SW 1271 (cell line): Measurements from ENCODE around the gene NBPF4.
"Not testable (repeated sequence)": the region's sequence is repeated elsewhere in the genome, so short reads cannot be mapped to it uniquely, and the experiment has no call there.

Experiments
- DNase-seq, 2 experiments: peaks; one replicate each; lab custom pipeline; 2025; lab: John Stamatoyannopoulos, UW

The NBPF4 gene, protein sequence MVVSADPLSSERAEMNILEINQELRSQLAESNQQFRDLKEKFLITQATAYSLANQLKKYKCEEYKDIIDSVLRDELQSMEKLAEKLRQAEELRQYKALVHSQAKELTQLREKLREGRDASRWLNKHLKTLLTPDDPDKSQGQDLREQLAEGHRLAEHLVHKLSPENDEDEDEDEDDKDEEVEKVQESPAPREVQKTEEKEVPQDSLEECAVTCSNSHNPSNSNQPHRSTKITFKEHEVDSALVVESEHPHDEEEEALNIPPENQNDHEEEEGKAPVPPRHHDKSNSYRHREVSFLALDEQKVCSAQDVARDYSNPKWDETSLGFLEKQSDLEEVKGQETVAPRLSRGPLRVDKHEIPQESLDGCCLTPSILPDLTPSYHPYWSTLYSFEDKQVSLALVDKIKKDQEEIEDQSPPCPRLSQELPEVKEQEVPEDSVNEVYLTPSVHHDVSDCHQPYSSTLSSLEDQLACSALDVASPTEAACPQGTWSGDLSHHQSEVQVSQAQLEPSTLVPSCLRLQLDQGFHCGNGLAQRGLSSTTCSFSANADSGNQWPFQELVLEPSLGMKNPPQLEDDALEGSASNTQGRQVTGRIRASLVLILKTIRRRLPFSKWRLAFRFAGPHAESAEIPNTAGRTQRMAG

DNA sequence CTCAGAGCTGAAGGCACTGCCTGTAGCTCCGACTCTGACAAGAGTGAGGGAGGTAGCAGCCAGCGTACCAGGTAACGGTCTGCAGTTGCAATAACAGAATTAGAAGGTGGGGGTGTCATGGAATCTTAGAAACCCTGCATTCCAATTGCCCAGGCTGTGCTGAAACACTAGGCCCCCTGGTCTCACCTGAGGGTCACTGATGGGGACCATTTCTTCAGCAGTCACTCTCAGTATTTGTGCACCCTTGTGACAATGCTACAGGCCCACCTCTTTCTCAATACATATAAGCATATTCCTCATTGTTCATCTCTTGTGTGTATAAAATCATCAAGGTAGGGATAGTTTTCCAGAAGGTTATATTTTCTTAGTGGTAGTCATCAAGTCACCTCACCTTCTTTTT lies at the start of gene NBPF4:
TSS of gene NBPF4 (minus strand) at position 101 of the 400 bp plus-strand sequence. CDS start 315 bp downstream, outside the sequence.
- DNase-seq: not testable (repeated sequence)

GRCh38 chr1:108282528-108283257 lies 38.8 kb upstream of the NBPF4 start:
- DNase-seq: not testable (repeated sequence)

DNA sequence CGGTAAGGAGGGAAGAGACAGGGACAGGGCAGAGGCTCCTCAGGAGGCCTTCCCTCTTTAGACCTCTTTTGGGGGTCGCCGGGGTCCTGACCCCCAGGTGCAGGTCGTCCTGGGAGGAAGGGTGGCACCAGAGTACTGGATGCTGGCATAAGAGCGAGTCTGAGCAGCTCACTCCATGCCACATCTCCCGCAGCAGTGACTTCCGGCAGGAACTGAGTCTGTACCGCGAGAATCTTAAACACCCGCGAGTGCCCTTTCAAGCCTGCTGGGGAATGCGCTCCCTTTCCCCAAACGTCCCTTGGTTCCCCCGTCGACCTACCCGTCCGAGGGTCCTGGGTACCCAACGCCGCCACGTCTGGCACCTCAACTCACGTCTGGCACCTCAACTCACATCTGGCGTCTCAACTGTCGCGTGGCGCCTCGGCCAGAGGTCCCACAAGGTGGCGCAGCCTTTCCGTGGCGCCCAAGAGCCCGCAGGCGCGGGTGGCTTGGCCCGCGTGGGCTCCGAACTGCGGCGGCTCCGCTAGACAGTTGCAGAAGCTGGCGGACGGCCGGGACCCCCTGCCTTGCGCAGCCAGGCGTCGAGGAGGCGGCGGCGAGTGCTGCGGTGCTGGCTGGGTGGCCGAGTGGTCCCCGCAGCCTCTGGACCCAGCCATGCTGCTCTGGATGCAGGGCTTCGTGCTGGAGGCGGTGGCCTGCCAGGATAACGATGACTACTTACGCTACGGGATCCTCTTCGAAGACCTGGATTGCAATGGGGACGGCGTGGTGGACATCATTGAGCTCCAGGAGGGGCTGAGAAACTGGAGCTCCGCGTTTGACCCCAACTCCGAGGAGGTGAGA lies 28.8 kb upstream of the NBPF4 start:
- DNase-seq: not testable (repeated sequence)

- not testable (repeated sequence) for DNase-seq
Measured at GRCh38 chr1:108267097-108267496, 23.2 kb upstream of the NBPF4 start.

DNA sequence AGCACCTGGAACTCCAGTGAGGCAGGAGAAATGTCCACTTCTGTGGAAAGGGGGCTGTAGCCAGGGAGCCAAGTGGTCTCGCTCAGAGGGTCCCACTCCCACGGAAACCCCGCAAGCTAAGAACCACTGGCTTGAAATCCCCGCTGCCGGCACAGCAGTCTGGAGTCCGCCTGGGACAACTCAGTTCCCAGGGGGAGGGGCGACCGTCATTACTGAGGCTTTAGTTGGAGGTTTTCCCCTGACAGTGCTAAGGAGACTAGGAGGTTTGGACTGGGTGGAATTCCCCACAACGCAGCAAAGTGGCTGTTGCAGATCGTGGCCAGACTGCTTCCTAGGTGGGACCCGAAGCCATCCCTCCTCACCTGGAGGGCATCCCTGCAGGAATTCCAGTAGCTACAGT lies 18.1 kb upstream of the NBPF4 start:
- not testable (repeated sequence) for DNase-seq

- not testable (repeated sequence) for DNase-seq
Measured at GRCh38 chr1:108261519-108261918, 17.6 kb upstream of the NBPF4 start.

DNA sequence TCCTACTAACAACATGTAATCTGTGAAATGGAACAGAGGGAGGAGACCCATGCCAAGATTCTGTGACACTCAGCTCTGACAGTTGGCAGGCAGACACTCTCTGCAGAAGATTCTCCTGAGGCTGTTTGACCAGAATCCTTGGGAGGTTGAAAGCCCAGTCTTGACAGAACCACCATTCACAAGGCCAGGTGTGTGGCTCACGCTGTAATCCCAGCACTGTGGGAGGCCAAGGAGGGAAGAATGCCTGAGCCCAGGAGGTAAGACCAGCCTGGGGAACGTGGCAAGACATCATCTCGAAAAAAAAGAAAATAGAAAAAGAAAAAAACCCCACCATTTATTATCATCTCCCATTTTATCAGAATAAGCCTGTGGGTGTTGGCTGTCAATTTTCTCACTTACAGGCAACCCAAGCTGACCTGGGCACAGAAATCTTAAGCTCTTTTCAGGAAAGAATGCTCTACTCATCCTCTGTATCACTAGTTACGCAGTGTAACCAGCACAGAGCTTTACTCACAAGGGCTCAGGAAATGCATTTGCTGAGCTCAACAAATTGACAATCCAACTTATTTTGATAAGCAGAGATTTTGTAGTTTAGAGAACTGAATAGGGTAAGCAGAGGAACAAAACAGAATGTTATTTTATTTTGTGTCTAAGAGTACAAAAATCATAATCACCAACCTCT lies 16.8 kb upstream of the NBPF4 start:
- DNase-seq: not testable (repeated sequence)

- DNase-seq: not testable (repeated sequence)
Measured at GRCh38 chr1:108255426-108255825, 11.6 kb upstream of the NBPF4 start.

GRCh38 chr1:108239426-108239825 lies 4.5 kb downstream of the NBPF4 start:
- DNase-seq: not testable (repeated sequence)

- DNase-seq: not testable (repeated sequence)
Measured at GRCh38 chr1:108235308-108235707, 8.6 kb downstream of the NBPF4 start.

GRCh38 chr1:108232183-108232582 lies 11.7 kb downstream of the NBPF4 start:
- not testable (repeated sequence) for DNase-seq

- not testable (repeated sequence) for DNase-seq
Measured at GRCh38 chr1:108229976-108230375, 13.9 kb downstream of the NBPF4 start.

DNA sequence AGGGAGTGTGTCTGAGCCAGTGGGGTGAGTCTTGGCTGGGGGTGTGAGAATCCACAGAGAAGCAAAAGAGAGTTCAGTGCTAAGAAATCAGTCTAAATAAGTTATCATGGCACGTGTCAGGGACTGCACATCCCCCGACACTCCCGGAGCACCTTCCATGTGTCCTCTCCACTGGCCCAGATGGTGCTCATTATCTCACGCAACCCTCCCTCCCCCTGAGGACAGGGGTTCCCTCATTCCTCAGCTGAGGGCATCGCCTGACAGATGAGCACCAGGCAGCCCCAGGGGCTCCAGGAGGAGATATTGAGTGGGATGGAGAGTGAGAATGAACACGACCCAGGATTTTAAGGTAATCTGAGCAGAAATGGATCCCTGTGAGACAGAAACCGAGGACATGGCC lies 16.1 kb downstream of the NBPF4 start:
- not testable (repeated sequence) for DNase-seq

DNA sequence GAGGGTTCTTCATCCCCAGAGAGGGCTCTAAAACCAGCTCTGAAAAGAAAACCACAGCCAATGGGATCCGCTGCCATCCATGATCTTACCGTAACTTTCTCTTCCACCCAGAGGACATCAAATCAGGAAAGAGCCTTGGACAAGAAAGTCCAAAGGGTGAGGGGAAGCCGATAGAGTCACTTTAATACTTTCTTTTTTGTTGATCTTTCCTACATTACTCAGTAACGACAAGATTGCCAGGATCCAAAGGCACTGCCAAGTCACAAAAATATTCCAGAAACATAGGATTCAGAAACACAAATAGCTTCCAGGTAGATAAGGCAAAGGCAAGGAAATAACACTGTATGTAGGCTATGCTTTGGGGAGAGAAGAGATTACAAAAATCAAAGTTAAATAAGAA lies 17.0 kb downstream of the NBPF4 start:
- not testable (repeated sequence) for DNase-seq

DNA sequence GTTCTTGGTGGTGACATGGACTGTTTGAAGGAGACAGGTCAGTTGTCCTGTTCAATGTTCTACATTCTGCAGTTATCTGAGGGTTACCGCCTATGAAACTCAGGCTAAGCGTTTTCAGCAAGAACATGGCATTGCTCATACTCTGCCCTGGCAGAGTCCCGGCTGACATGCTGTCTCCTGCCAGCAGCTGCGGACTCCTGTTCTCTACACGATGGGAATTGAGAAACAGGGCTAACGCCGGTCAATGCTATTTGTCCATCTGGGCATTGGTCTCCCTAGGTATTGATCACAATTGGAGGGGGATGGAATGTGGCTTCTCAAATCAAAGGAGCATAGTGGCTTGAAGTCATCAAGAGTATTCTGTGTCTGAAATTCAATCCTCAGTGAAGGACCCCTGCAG lies 20.6 kb downstream of the NBPF4 start:
- DNase-seq: not testable (repeated sequence)

GRCh38 chr1:108217515-108218174 lies 26.2 kb downstream of the NBPF4 start:
- DNase-seq: not testable (repeated sequence)

DNA sequence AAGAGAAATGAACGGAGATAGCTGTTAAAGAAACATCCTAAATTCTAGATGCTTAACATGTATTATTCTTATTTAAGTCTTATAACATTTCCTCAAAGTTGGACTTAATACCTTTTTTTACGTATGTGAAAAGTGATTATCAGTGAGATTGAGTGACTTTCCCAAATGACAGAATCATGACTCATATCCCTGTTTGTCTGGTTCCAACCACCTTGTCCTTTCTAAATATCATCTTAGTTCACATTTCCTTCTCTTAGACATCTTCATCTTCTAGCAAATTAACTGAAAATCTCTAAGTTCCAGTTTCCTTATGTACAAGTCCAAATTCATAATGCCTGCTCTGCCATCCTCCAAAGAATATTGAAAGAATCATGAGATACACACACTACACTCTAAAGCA lies 26.9 kb downstream of the NBPF4 start:
- peak in 1 of 2 experiments; percentile 26 for DNase-seq

GRCh38 chr1:108216028-108216890 lies 27.6 kb downstream of the NBPF4 start:
- not testable (repeated sequence) for DNase-seq
